Glutamatergic neuron (in vitro differentiated cells): ENCODE results near the gene GTPBP8. TPM values are rescaled to one million over a fixed set of nuclear protein-coding genes. Genes with fewer than 3 reads are reported as not detected.

ENCODE experiments used
- DNase-seq: peaks from one replicate; pipeline ENCODE4 v3.0.0; 2022
- H3K27ac Mint-ChIP-seq: one replicate; pipeline ENCODE4 v1.8.0; 2020; ENCODE audit warnings: mild to moderate bottlenecking, mixed read lengths, inconsistent platforms; ENCODE audit not compliant: unreplicated experiment
- H3K27me3 Mint-ChIP-seq: one replicate; pipeline ENCODE4 v1.8.0; 2020; ENCODE audit warnings: mild to moderate bottlenecking, moderate library complexity, mixed read lengths, inconsistent platforms; ENCODE audit not compliant: unreplicated experiment
- H3K36me3 Mint-ChIP-seq: one replicate; pipeline ENCODE4 v1.8.0; 2020; ENCODE audit warnings: mild to moderate bottlenecking, mixed read lengths, inconsistent platforms; ENCODE audit not compliant: unreplicated experiment
- H3K4me1 Mint-ChIP-seq: one replicate; pipeline ENCODE4 v1.8.0; 2020; ENCODE audit warnings: mild to moderate bottlenecking, low read depth, mixed read lengths, inconsistent platforms; ENCODE audit not compliant: unreplicated experiment
- H3K4me3 Mint-ChIP-seq: one replicate; pipeline ENCODE4 v1.8.0; 2020; ENCODE audit warnings: mild to moderate bottlenecking, mixed read lengths, inconsistent platforms; ENCODE audit not compliant: unreplicated experiment
- H3K9me3 Mint-ChIP-seq: one replicate; pipeline ENCODE4 v1.8.0; 2020; ENCODE audit warnings: mild to moderate bottlenecking, moderate library complexity, mixed read lengths, inconsistent platforms; ENCODE audit not compliant: unreplicated experiment
- CTCF ChIP-seq: fragments of 200-600 bp; sonication (generic); IDR thresholded peaks from one replicate; pipeline ENCODE4 v1.5.0; 2021; ENCODE audit not compliant: partially characterized antibody, unreplicated experiment
- total RNA-seq: library from RNA; stranded (reverse); fragmentation: NEBNext Ultra II Directional; extraction: Animal tissue kit (Norgen Biotek cat#: 25700); gene quantifications from one replicate; pipeline ENCODE4 v1.2.1, GENCODE V29; 2021; ENCODE audit not compliant: unreplicated experiment

GTPBP8 gene
- total RNA-seq, 1 donor from 2014 or later: 15.8 TPM

- Mint-ChIP-seq H3K4me1 (no peaks in the 10 kb centered on the region), H3K36me3 (no peaks in the 10 kb centered on the region), H3K9me3 (no peaks in the 10 kb centered on the region), H3K27me3 (no peaks in the 10 kb centered on the region), H3K4me3 (no peak overlapping the region), H3K27ac (no peak overlapping the region)
- TF ChIP-seq CTCF: no peak
- no peak for DNase-seq
These were observed 13.8 kb upstream of the GTPBP8 start for GRCh38 chr3:112976953-112977352.

GRCh38 chr3:112979244-112979832 is 11.4 kb upstream of the GTPBP8 start:
- no peak for DNase-seq
- H3K27me3 Mint-ChIP-seq: no peaks in the 10 kb centered on the region
- no peaks in the 10 kb centered on the region for H3K9me3 Mint-ChIP-seq
- no peaks in the 10 kb centered on the region for H3K36me3 Mint-ChIP-seq
- H3K4me1 Mint-ChIP-seq: no peaks in the 10 kb centered on the region
- peak; percentile 82 for TF ChIP-seq CTCF
- no peak overlapping the region for H3K27ac Mint-ChIP-seq
- no peak overlapping the region for H3K4me3 Mint-ChIP-seq

- Mint-ChIP-seq H3K36me3 (no peaks in the 10 kb centered on the region), H3K27me3 (no peaks in the 10 kb centered on the region), H3K27ac (no peak overlapping the region)
These were observed 10.7 kb upstream of the GTPBP8 start for GRCh38 chr3:112980080-112980479.

GRCh38 chr3:112982710-112983109 is 8.1 kb upstream of the GTPBP8 start:
- no peaks in the 10 kb centered on the region for H3K9me3 Mint-ChIP-seq
- no peaks in the 10 kb centered on the region for H3K4me1 Mint-ChIP-seq
- no peak for TF ChIP-seq CTCF
- H3K36me3 Mint-ChIP-seq: no peaks in the 10 kb centered on the region
- no peak for DNase-seq
- no peak overlapping the region for H3K4me3 Mint-ChIP-seq
- H3K27ac Mint-ChIP-seq: no peak overlapping the region
- no peaks in the 10 kb centered on the region for H3K27me3 Mint-ChIP-seq

More at GRCh38 chr3:112980080-112980479, 10.7 kb upstream of the GTPBP8 start:
- no peak for TF ChIP-seq CTCF
- no peak for DNase-seq
- no peak overlapping the region for H3K4me3 Mint-ChIP-seq
- H3K4me1 Mint-ChIP-seq: no peaks in the 10 kb centered on the region
- no peaks in the 10 kb centered on the region for H3K9me3 Mint-ChIP-seq

- Mint-ChIP-seq H3K4me3 (no peak overlapping the region), H3K36me3 (no peaks in the 10 kb centered on the region), H3K4me1 (no peaks in the 10 kb centered on the region), H3K27me3 (no peaks in the 10 kb centered on the region), H3K9me3 (no peaks in the 10 kb centered on the region), H3K27ac (no peak overlapping the region)
- no peak for DNase-seq
- no peak for TF ChIP-seq CTCF
These were observed 6.3 kb upstream of the GTPBP8 start for GRCh38 chr3:112984485-112984884.
